NOMO-1 treated with DMSO at 0.1 percent for 48 hours (cell line): ENCODE measurements around the gene SNCG.
"Not testable (repeated sequence)": the region's sequence is repeated elsewhere in the genome, so short reads cannot be mapped to it uniquely, and the experiment has no call there.

Source experiments
- DNase-seq: peaks from one replicate; lab custom pipeline; 2025; ENCODE audit not compliant: unreplicated experiment; lab: John Stamatoyannopoulos, UW

SNCG gene

GRCh38 chr10:86974484-86974883 lies 16.1 kb downstream of the SNCG start:
- DNase-seq: no peak

- no peak for DNase-seq
Observed at GRCh38 chr10:86976362-86977056, 18.1 kb downstream of the SNCG start.

GRCh38 chr10:86978457-86978856 lies 20.1 kb downstream of the SNCG start:
- not testable (repeated sequence) for DNase-seq

DNA sequence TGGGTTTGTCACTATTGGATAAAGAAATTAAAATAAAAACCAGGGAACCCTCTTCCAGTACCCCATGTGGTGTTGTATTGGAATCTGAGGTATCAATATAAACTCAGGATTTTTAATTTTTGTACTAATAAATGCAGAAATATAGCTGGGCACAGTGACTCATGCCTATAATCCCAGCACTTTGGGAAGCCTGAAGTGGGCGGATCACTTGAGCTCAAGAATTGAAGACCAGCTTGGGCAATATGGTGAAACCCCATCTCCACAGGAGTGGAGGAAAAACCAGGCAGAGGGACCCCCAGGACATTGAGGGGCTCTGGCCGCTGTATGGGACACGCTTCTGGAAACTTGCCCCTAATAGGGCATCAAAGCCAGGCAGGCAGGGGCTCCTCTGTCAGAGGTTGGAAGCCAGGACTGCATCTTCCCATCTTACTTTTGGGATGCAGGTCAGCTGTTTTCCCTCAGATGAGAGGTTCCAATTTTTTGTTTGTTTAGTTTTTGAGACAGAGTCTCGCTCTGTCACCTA lies 21.0 kb downstream of the SNCG start:
- DNase-seq: no peak

DNA sequence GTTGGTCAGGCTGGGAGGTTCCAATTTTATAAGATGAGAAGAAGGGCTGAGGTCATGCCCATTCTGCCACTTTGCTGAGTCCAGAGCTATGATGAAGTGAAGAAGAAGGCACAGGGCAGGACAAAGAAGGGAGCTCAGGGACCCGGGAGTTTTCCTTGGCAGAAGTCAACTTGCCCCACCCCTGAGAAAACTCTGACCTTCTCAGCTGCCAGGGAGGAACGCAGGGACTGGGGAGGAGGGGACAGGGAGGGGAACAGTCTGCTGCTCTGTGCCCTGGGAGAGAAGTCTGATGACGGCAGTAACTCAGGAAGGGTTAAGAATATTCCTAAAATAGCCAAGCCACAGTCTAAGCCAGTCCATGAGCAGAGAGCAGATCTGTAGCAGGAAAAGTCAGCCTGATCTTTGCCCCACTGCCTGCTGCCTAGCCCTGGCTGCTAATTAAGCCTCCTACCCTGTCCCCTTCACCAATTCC lies 21.6 kb downstream of the SNCG start:
- DNase-seq: no peak

- DNase-seq: not testable (repeated sequence)
Observed at GRCh38 chr10:86981020-86981419, 22.6 kb downstream of the SNCG start.

- peak; percentile 8 for DNase-seq
Observed at GRCh38 chr10:86981716-86982115, 23.3 kb downstream of the SNCG start.

DNA sequence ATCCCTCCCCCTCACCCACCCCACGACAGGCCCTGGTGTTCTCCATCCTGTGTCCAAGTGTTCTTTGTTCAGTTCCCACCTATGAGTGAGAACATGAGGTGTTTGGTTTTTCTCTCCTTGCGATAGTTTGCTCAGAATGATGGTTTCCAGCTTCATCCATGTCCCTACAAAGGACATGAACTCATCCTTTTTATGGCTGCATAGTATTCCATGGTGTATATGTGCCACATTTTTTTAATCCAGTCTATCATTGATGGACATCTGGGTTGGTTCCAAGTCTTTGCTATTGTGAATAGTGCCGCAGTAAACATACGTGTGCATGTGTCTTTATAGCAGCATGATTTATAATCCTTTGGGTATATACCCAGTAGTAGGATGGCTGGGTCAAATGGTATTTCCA lies 26.1 kb downstream of the SNCG start:
- DNase-seq: not testable (repeated sequence)

DNA sequence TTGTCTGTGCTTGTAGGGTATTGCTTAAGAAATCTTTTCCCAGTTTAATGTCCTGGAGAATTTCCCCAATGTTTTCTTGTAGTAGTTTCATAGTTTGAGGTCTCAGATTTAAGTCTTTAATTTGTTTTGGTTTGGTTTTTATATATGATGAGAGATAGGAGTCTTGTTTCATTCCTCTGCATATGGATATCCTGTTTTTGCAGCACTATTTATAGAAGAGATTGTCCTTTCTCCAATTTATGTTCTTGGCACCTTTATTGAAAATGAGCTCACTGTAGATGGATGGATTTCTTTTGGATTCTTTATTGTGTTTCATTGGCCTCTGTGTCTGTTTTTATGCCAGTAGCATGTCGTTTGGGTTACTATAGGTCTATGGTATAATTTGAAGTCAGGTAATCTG lies 30.1 kb downstream of the SNCG start:
- DNase-seq: no peak

DNA sequence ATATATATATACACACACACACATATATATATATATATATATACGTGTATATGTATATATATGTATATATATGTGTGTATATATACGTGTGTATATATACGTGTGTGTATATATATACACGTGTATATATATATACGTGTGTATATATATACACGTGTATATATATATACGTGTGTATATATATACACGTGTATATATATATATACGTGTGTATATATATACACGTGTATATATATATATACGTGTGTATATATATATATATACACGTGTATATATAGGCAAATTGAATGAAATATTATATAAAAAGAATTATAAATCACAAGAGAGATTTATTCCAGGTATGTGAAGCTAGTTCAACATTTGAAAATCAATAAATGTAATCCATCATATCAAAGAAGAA lies 33.0 kb downstream of the SNCG start:
- DNase-seq: not testable (repeated sequence)

DNA sequence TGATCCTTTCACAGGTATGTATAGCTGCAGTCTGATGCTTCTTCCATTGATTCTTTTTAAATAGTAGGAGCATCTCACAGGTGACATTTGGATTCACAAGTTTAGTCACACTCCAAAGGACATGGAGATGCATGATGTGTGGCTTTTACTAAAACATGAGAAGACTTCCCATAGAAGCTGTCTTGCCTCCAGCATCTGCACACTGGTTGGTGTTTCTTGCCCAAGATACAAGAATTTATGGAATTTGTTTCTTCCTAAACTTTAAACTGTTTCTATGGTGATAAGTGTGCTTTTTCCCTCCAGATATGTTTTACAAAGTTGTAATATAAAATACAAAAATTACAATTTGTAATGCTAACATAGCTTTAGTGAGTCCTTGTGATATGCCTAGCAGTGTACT lies 34.1 kb downstream of the SNCG start:
- no peak for DNase-seq

DNA sequence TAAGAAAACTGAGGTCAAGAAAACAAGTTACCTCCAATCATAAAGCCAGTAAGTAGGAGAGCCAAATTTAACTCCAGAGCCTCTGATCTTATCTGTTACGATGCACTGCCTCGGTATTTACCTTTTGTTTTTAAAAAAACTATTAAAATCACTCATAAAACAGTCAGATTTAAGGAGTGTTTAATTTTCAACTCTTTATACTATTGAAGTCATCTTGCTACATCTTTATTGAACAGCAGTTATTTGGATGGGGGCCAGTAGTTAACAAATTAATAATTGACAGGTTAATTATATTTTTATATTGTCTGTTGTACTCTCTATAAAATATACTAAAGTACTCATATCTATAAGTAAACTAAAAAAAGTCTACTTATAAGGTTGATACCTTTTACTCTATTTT lies 34.5 kb downstream of the SNCG start:
- DNase-seq: no peak

GRCh38 chr10:86999802-87000403 lies 41.5 kb downstream of the SNCG start:
- DNase-seq: peak; percentile 69

- no peak for DNase-seq
Observed at GRCh38 chr10:87000491-87000890, 42.1 kb downstream of the SNCG start.

- not testable (repeated sequence) for DNase-seq
Observed at GRCh38 chr10:87007124-87007523, 48.7 kb downstream of the SNCG start.

- DNase-seq: not testable (repeated sequence)
Observed at GRCh38 chr10:87007674-87008073, 49.3 kb downstream of the SNCG start.

- DNase-seq: not testable (repeated sequence)
Observed at GRCh38 chr10:87008303-87008702, 49.9 kb downstream of the SNCG start.

- not testable (repeated sequence) for DNase-seq
Observed at GRCh38 chr10:87009134-87009696, 50.8 kb downstream of the SNCG start.
